ENCODE measurements around the gene MUC6.
"Not testable (repeated sequence)": the region's sequence is repeated elsewhere in the genome, so short reads cannot be mapped to it uniquely, and the experiment has no call there.

The MUC6 gene

DNA sequence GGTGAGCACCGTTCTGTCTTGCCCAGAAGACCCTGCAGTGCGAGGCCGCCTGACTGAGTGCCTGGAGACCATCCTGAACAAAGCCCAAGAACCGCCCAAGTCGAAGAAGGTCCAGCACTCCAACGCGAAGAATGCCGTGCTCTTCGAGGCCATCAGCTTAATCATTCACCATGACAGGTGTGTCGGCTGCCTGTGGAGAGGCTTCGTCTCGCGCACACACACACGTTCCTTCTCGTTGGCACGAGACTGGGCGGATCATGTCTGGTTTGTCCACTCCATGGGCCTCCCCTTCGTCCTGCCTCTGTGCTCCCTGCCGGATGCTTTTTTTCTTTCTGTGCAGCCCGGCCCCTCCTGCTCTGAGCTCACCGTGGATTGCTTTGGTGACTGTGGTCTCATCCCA lies 51.1 kb downstream of the MUC6 start:
- no peak for DNase-seq

DNA sequence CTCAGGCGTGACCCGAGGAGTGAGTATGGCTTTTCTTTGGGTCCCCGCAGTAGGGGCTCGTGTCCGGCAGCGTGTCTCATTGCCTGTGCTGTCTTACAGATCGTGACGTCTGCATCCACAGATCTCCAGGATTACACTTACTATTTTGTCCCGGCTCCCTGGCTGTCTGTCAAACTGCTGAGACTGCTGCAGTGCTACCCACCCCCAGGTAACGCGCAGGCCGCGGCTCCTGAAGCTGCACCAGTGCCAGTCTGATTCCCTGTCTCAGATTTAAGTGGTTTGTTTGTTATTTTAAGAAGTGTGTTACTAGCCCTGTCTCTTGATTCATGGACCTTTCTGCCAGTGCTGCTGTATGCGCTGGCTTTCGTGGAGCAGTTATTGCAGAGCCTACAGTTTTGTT lies 52.0 kb downstream of the MUC6 start:
- DNase-seq (no peak), ATAC-seq (no peak)

More for the DNA sequence above, 51.1 kb downstream of the MUC6 start:
- no peak for ATAC-seq

DNA sequence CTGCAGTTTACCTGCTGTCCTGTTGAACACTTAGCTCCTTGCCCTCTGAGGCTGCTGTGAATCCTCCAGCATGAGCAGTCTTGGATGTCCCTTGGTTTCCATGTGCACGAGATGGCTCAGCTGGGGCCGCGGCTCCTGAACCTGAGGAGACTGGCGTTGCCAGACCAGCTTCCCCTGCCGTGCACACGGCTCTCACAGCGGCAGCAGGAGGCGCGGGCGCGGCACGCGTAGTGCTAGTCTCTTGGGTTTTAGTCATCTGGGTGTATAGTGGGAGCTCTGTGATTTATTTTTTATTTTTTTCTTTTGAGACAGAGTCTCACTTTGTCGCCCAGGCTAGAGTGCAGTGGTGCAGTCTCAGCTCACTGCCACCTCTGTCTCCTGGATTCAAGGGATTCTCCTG lies 54.8 kb downstream of the MUC6 start:
- ATAC-seq, result no peak
- no peak for DNase-seq

DNA sequence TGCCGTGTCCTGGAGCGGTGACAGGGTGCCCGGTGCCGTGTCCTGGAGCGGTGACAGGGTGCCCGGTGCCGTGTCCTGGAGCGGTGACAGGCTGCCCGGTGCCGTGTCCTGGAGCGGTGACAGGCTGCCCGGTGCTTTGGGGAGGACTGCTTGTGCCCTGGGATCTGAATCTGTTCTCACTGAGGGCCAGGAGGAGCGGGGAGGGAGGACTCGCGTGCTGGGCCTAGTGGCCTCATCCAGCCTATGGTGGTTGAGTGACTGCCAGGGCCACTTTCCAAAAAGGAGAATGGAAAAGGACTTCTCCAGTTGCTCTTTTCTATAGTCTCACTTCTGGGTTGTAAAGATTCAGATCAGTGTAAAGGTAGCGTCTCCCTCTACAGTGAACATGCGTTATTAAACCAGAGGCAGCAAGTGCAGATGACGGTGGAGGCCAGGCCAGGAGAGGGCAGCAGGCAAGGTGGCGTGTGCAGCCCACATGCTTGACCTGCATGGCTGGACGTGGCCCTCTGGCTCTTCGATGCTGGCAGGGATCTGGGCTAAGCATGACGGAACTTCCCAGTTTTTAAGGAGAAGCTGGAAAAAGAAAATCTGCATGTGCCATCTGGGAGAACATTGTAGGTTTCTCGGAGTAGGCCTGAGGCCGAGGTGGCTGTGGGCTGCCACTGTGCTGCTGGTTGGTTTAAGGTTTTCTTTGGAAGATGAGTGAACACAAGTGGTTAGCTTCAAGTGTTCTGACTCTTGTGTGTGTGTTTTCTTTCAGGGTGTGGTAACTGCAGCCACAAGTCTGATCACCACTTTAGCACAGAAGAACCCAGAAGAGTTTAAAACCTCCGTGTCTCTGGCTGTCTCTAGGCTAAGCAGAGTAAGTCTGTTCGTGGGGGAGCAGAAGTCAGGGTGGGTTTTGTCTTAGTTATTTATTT lies 55.8 kb downstream of the MUC6 start:
- DNase-seq, result no peak
- no peak for ATAC-seq

DNA sequence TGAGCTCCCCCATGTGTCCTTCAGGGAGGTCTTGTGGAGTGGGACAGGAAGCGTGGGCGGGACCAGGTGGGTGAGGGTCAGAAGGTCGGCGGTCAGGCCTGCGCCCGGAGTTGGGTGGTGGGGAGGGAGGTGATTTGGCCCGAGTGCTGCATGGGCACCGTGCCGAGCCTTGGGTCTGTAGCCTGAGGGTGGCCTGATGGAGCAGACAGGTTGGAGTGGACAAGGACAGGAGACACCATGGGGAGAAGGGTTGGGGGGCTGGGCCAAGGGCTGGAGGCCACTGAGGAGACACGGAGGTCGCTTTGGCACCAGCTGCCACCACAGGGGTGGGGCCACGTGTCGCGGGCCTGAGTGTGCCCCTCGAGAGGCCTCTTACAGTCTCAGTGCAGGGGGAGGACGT lies 57.7 kb downstream of the MUC6 start:
- DNase-seq, result no peak
- ATAC-seq, result no peak

DNA sequence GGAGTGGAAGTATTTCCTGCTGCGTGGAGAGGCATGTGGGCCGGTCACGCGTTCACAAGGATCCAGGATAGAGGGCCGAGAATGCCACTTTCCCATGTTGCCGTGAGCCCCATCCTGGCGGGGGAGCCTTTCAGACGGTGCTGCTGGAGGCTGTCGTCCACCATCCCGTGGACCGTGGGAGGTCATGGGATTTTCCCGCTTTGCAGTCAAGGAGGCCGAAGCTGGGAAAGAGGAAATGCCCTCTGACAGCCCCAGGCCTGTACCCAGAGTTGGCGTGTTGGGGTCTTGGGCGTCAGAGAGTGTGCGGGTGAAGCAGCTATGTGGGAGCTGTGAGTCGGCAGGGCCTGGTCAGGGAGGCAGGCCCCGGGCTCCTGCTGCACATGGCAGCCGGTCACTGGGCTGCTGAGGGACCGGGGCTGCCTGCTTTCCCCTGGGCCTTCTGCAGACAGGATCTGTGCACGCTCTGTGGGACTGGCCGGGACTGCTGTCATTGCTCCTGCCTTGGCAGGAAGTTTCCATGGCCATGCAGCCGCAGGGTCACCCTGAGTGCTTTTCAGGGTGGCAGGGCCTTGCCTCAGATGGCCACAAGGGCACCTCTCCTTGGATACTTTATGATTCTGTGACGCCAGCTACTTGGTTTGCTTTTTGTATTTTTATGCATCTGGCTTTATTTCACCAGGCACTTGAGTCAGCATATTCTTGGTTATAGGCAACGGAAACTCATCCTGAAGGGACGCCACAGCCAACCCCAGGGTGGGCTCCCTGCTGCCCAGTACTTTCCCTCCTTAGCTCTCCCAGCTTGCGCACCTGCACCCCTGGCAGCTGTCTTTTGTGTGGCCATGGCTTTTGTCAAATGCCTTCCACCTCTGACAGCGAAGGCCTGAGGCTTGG lies 58.4 kb downstream of the MUC6 start:
- DNase-seq (no peak), ATAC-seq (no peak)

DNA sequence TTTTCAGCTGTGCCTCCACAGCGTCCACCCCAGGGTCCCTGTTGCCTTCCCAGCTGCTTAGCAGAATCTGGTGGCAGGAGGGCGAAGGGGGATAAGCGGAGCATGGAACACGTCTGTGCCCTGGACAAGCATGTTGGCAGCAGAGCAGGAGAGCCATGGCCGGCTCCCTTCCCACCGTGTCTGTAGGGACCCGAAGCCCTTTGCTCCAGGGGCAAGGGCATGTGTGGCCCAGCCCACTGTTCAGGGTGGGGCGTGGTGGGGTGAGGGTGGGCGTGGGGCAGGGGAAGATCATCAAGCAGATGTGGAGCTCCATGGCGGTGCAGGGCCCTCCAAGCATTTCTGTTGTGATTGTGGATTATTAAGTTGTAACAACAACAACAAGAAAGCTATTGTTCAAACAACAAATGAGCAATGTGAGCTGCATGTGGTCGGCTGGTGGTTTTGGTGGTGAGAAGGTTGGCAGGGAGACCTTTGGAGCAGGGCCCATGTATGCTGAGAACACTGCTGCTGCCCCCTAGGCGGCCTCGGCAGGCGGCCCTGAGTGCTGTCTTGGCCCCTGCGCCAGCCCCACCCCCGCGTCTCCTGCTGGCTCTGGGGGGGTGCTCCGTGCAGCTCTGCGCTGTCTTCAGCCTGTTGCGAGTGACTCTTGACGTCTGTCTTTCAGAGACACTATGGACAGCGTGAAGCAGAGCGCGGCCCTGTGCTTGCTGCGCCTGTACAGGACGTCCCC lies 59.9 kb downstream of the MUC6 start:
- ATAC-seq, result no peak
- peak; percentile 28 for DNase-seq

DNA sequence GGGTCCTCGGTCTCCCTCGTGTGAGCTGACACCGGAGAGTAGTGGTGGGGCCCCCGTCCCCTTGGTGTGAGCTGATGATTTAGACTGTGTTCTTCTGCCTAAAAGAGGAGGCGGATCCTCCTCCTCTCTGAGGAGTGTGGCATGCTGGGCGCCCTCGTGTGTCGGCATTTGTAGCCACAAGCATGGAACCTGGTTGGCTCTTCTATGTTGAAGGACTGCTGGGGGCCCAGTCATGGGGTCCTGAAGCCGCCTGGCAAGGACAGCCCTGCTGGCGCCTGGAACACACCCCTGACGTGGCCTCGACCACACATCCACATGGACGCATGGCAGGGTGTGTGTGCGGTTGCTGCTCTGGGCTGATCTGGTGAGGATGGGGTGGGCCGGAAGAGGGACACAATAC lies 60.7 kb downstream of the MUC6 start:
- no peak for ATAC-seq
- DNase-seq, result no peak

DNA sequence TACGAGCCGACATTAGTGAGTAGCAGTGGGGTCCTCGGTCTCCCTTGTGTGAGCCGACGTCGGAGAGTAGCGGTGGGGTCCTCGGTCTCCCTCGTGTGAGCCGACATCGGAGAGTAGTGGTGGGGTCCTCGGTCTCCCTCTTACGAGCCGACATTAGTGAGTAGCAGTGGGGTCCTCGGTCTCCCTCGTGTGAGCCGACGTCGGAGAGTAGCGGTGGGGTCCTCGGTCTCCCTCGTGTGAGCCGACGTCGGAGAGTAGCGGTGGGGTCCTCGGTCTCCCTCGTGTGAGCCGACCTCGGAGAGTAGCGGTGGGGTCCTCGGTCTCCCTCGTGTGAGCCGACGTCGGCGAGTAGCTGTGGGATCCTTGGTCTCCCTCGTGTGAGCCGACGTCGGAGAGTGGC lies 61.1 kb downstream of the MUC6 start:
- ATAC-seq, DNase-seq: not testable (repeated sequence)

DNA sequence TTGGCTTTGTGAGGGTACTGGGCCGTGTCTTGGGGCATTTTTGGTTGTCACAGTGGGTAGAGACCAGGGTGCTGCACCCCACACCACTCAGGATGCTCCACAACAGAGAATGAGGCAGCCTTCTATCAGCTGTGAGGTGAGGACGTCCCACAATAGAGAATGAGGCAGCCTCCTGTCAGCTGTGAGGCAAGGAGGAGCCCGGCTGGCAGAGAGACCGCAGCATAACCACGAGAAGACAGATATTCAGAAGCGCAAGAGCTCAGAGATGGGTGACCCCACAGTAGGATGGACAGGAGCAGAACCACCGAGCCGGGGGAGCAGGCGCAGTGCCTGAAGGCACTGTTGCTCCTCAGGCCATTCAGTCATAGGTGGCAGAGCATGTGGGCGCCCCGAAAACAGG lies 63.3 kb downstream of the MUC6 start:
- DNase-seq, result no peak
- no peak for ATAC-seq

DNA sequence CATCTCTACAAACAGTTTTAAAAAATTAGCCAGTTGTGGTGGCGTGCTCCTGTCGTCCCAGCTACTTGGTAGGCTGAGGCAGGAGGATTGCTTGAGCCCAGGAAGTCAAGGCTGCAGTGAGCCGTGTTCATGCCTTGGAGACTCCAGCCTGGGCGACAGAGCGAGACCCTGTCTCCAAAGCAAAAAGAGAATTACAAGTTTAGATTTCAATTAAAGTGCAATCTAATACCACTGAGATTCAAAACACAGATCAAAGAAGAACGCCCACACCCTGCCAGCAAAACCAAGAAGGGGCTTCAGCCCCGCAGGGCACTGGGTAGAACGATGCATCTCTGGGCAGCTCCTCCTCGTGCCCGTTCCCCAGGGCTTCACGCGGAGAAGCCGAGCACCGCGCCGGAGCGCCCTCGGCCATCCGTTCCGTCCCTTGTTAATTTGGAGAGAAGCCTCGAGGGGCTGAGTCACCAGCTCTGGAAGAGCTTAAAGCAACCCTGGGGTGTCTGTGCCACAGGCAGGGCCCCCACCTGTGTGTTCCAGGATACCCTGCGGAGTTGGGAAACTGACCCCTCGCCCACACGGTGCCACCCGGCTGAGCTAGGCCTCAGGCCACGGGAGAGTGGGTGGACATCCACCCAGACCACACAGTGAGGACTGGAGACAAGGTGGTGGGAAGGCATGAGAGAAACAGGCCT lies 63.9 kb downstream of the MUC6 start:
- ATAC-seq (no peak), DNase-seq (no peak)

DNA sequence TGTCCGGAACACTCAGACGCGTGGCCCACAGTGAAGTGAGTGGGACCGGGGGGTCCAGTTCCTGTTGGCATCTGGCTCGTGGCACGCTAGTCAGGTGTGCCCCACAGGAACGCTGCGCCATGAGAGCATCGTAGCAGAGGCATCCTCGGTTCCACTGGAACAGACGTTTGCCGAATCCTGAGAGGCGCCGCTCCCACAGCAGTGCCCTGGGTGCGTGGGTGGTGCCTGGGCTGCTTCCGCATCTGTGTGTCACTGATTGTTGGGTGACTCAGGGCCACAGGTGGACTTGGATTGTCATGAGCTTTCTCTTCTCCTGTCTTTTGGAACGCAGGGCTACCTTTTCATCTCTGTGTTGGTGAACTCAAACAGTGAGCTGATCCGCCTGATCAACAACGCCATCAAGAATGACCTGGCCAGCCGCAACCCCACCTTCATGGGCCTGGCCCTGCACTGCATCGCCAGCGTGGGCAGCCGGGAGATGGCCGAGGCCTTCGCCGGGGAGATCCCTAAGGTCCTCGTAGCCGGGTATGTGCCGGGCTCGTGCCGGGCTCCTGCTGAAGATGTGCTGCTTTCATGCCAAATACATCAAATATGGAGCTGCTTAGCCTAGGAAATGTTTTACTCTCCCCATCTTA lies 64.7 kb downstream of the MUC6 start:
- DNase-seq, result no peak
- ATAC-seq, result no peak

DNA sequence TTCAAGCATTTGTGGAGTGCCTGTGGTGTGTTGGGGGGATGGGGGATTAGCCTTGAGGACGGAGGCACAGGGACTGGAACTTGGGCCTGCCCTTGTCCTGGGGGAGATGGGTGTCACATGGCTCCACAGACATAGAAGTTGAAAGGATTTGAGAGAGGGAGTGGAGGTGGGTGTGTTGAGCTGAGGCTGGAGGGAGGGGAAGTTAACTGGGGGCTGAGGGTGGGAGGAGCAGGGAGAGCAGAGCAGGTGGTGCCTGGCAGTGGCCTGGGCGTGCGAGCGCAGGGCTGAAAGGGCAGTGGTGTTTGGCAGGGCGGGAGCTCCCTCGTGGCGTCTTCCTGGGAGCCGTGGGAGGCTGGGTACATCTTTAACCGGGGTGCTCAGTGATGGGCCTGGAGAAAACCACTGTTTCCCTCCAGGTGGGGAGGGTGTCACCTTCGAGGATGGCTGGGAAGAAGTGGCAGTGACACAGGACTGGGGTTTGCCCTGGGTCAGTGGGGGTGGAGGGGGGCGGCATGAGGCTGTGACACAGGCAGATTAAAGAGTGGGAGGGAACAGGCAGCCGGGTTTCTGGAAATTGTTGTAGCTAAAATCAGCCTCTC lies 65.3 kb downstream of the MUC6 start:
- DNase-seq, result no peak

DNA sequence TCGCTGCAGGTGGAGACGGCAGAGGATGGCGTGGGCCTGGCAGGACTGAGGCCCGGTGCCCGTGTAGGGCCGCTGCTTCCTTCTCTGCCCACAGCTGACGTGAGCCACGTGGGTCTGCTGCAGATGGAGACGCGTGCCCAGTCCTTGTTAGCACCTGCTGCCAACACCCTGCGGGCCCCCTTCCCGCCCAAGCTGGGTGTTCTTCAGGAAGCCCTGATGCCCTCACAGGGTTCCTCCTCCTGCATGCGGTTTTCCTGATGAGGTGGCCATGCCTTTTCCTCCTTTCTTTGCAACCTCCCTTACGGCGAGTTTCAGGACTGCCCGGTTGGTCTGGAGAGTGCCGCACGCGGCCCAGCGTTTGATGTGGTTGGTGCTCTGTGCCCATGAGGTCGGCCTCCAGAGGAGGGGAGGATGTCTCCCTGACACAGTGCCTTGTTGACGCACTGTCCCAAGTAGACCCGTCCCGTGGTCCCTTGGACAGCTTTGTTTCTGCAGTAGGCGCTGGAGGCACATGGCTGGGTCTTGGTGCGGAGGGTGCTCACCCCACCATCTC lies 66.1 kb downstream of the MUC6 start:
- peak; percentile 34 for ATAC-seq
- DNase-seq, result peak; percentile 24

More for the DNA sequence above, 65.3 kb downstream of the MUC6 start:
- ATAC-seq, result no peak

DNA sequence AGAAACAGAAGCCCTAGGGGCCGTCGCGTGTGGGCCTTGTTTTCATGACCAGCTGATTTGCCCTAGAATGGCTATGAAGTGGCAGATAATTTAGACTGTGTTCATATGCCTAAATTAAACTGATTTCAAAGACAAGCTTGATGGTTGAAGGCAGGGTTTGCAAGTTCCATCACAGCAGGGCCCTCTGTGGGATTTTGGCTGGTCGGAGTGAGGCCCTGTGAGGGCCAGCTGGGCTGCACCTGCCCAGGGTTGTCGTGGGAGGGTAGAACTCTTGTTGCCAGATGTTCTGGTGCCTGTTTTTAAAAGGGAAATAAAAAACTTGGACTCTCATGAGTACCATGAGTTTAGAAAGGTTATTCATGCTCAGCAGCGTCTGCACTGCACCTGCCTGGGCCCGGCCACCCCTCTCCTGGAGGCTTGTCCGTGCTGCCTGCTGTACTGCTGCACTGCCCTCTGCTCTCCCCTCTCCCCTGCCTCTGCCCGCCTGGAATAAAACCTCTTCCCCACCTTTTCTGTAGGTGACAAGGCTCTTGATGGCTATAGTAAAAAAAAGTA lies 66.8 kb downstream of the MUC6 start:
- no peak for DNase-seq
- no peak for ATAC-seq

DNA sequence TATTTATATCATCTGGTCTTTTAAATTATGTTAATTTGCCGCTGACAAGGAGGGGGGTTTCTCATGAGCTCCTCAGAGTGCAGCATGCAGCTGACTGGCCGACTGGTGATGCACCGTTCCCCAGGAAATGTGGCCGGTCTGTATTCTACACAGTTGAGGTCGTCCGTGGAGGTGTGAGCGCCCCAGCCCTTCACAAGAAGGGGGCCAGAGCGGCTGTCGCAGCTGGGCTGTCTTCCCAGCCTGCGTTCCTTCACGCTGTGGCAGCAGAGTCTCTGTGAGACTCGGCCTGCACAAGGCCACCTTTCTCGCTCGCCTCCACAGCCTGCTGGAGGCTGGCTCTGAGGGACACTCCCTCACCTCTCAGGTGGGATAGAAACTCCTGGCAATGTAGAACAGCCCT lies 67.7 kb downstream of the MUC6 start:
- DNase-seq, result no peak

DNA sequence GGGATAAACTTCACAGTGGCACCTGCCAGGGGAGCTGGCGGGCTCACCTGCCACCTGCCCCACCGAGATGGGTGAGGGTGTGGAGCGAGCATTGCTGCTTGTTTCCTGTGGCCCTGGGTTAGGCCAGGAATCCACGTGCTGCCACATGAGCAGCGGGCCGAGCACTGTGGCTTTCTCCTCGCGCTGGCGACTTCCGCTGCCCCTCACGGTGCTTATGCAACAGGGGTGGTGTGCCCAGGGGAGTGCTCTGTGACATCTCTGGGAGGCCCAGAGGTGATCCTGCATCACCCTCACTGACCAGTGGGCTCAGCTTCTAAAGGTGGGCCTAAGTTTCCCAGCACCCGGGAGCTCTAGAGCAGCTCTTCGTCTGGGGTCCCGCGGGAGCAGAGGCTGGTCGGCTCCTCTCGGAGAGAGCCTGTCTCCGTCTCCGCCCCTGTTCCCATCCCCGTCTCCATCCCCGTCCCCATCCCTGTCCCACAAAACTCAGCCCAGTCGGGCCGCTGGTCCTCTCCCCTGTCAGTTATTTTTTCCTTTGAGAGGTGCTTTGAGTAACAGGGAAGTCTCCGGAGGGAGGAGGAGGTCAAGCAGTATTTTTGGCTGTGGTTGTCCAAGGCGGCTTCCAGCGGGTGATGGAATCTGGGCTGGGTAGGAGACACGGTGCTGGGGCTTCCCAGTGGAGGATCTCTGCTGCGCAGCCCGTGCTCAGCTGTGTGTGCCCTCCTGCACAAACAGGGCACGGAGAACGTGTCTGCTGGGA lies 68.3 kb downstream of the MUC6 start:
- DNase-seq, result no peak
- ATAC-seq, result no peak

More for the DNA sequence above, 67.7 kb downstream of the MUC6 start:
- no peak for ATAC-seq

DNA sequence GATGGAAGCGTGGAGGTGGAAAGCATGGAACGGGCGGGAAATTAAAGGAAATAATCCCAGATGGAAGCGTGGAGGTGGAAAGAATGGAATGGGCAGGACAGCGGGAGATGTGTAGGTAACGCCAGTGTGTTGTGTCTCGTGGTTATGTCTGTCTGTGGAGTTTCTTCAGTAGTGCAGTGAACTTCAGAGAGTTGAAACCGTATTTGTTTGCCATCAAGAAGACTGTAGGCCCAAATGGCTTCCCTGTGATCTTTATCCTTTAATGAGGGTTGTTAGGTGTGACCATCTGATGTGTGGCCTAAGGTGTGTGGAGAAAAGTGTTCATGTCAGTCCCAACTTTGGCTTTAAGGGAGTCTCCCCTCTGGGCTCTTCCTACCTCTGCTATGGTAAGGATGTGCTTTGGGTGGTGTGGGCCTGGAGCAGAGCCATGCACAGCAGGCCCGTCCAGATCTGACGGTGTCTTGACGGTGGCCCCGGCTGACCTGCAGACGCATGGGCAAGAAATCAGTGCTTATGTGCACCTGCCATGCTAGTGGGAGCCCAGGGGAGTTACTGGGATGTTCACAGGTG lies 71.2 kb downstream of the MUC6 start:
- ATAC-seq (peak; percentile 30), DNase-seq (no peak)

DNA sequence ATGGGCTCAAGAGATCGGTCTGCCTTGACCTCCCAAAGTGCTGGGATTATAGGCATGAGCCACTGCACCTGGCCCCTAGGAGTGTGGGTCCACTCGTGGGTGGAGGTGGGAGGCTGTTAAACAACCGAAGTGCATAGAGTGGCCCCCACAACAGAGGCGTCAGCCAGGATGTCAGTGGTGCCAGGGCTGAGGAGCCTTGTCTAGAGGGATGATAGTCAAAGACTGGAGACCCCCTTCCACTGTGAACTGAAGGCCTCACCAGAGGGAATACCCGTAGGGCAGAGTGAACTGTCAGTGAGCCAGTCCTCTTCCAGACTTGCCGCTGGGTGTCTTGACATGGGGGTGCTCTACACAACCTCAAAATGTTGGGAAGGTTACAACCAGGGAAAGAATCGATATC lies 72.7 kb downstream of the MUC6 start:
- ATAC-seq (no peak), DNase-seq (no peak)

Data from stimulated activated naive CD8-positive, alpha-beta T cell treated with anti-CD3 and anti-CD28 coated beads, Interleukin-15, Interleukin-2, amounts not matched to agents 100 U/mL and 50 U/mL, for 24 hours (primary cell).